ENCODE results near the gene CARS1. TPM values are rescaled to one million over a fixed set of nuclear protein-coding genes. Genes with fewer than 3 reads are reported as not detected.
A peak's percentile ranks its signal among the peaks of the same experiment; 100 is the strongest.

CARS1 gene
- total RNA-seq, 1 donor from 2014 or later, result 32.9 TPM

DNA sequence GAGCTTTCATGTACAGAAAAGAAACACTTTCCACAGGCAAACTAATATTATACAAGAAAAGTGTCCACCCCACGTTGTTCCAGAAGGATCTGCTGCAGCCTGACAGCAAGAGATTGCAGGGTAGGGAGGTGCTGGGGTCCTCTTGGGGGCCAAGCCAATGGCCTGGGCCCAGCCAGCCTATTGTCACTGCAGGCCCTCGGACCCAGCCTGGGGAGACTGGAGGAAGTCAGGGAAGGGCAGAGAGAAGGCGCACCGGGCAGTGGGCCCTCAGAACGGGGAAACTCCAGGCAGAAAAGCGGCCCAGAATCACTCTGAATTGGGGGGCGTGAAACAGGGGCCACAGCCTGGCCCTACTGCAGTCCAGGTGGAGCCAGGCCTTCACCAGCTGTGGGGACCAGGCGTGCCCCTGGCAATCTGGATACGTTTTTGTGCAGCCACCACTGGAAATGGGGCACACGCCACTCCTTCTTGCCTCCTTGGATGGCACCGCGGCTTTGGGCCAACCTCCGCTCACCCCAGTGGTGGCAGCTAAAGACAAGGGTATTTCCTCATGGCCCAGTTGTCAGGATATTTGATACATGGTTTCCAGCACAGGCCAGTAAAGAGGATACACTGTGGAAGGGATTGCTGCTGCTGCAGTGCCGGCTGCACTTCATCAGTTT lies 61.2 kb downstream of the CARS1 start:
- DNase-seq (ENCODE audit: low read depth), result no peak
- TF ChIP-seq, protein P1, sequence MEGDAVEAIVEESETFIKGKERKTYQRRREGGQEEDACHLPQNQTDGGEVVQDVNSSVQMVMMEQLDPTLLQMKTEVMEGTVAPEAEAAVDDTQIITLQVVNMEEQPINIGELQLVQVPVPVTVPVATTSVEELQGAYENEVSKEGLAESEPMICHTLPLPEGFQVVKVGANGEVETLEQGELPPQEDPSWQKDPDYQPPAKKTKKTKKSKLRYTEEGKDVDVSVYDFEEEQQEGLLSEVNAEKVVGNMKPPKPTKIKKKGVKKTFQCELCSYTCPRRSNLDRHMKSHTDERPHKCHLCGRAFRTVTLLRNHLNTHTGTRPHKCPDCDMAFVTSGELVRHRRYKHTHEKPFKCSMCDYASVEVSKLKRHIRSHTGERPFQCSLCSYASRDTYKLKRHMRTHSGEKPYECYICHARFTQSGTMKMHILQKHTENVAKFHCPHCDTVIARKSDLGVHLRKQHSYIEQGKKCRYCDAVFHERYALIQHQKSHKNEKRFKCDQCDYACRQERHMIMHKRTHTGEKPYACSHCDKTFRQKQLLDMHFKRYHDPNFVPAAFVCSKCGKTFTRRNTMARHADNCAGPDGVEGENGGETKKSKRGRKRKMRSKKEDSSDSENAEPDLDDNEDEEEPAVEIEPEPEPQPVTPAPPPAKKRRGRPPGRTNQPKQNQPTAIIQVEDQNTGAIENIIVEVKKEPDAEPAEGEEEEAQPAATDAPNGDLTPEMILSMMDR (conservative IDR thresholded peaks at IDR 0.05; ENCODE audit: low read depth, low read length), result no peak
- no peak overlapping the region for H3K4me3 ChIP-seq (ENCODE audit: low read depth, low read length)

DNA sequence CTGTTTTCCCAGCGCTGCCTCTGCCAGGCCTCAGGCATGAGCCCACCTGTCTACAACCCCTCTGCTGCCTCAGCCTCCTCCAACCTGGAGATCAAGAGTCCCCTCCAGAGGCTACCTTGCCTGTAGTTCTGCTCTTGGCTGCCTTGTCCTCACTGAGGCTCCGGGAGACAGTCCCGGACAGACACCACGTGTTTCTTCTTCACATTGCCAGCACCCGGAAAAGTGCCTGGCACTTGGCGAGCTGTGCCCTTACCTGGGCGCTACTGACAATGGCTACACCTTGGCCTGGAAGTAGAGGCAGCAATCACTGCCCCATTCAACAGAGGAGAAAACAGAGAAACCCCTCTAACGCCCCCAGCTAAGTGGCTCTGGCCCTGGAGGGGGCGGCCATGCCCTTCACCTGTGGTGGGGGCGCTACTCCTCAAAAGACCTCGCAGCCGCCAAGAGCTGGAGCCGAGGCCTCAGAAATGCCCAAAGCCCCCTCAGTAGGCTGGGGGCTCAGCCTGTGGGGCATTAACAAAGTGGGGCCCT lies 62.1 kb downstream of the CARS1 start:
- no peak for DNase-seq (ENCODE audit: low read depth)
- TF ChIP-seq, protein P1 (conservative IDR thresholded peaks at IDR 0.05; ENCODE audit: low read depth, low read length), result no peak
- no peak overlapping the region for H3K4me3 ChIP-seq (ENCODE audit: low read depth, low read length)

DNA sequence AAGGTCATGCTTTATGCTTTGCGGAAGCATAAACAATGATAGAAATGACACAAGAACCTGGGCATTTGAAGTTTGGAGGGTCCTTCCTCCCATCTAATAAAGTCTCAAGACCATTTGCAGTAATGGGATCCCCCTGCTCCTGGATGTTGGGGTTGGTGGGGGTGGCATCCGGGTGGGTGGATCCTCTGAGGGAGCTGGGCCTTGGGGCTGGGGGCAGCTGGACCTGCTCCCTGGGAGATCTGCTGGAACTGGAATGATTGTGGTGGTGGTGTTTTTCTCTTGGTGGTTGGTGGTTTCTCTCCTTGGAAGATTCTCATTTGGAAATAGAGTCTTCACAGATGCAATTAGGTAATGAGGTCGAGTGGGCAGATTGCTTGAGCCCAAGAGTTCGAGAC lies 62.9 kb downstream of the CARS1 start:
- TF ChIP-seq, protein P1 (conservative IDR thresholded peaks at IDR 0.05; ENCODE audit: low read depth, low read length), result no peak
- no peak overlapping the region for H3K4me3 ChIP-seq (ENCODE audit: low read depth, low read length)
- no peak for DNase-seq (ENCODE audit: low read depth)

DNA sequence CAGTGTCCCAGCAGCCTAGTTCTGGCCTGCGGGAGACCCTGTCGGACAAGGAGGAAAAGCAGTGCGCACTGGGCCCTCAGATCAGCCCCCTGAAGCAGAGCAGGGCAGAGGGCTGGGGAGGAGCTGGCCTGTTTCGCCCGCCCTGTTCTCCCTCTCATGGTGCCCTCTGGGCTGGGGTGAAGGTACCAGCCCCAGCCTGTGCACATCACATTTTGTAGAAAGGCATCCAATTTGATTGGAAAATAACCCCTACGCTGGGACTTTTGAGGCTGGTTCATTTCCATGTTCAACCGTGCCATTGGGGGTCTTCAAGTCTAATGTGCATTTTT lies 64.3 kb downstream of the CARS1 start:
- no peak for DNase-seq (ENCODE audit: low read depth)
- TF ChIP-seq, protein P1 (conservative IDR thresholded peaks at IDR 0.05; ENCODE audit: low read depth, low read length), result no peak

DNA sequence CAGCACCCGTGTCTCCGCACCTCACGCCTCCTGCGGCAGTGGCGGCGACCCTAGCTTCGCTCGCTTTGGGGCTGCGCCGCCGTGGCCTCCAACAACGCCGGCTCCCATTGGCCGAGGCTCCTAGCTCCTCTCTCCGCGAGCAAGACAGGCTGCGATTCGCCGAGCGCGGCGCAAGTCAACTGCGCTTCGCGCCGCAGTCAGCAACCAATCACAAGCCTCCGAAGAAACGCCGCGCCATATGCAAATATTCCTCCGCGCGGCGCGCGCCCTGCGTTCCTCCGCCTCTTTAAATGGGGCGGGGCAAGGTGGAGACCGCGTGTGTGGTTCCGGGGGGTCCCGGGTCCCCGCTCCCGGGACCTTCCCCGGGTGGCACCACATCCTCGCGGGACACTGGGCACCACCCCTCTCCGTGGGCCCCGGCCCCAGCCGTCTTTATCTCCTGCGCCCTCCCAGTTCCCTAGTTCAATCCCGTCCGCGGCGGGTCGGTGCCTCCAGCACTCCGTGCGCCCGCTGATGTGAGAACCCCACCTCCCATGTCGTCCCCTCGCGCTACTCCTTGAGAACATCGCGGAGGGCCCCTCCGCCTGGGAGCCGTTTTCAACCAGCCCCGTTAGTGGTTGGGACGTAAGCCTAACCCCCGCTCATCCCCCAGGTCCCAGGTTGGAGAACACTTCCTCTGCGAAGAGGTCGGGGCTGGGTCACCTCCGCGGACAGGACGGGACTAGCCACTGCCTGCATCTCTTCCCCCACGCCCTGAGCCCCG lies 64.8 kb downstream of the CARS1 start, which contains the start of gene NAP1L4:
Gene NAP1L4 (minus strand): TSS at position 96 of the 763 bp plus-strand sequence. CDS start 13,109 bp downstream, outside the sequence.
- TF ChIP-seq, protein P1 (conservative IDR thresholded peaks at IDR 0.05; ENCODE audit: low read depth, low read length), result no peak
- peak; percentile 64 for DNase-seq (ENCODE audit: low read depth)
- peak within 1 kb of the TSS; percentile 71 for H3K4me3 ChIP-seq (ENCODE audit: low read depth, low read length)

More for the DNA sequence above, 64.3 kb downstream of the CARS1 start:
- peak overlapping the region; percentile 71 for H3K4me3 ChIP-seq (ENCODE audit: low read depth, low read length)

DNA sequence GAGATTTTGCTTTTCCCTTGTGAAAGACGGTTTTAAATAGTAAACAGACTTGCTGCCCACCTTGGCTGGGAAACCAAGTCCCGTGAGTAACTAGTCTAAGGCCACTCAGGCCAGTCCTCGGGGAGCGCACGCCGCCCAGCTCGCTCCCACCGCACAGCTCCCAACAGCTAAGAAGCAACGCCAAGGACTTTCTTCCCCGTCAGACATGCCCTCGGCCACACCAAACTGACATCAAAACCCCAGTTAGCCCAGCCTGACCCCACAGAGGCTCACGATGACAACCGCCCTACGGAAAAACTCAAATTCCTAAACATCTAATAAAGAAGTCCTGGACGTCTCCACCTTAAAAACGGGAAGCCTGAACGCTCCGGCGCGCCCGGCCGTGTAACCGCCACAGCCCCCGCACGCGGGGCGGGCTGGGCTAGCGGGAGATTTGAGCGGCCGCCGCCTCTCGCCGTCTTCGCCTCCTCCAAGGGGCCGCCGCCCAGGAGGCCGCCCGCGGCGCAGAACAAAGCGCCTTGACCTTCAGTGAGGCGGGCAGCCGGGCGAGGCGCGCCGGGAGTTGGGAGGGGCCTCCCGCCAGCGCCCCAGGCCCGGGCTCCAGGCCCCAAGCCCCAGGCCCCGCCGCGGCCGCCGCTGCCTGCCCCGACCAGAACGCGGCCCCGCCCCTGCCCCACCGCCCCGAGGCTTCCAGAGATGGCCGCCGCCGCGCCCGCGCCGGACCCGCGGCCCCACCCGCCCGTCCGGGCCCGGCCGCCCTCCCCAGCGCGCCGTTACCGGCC lies 65.6 kb downstream of the CARS1 start:
- DNase-seq (ENCODE audit: low read depth), result no peak
- TF ChIP-seq, protein P1 (conservative IDR thresholded peaks at IDR 0.05; ENCODE audit: low read depth, low read length), result no peak
- peak overlapping the region; percentile 71 for H3K4me3 ChIP-seq (ENCODE audit: low read depth, low read length)

Measured in epithelial cell of proximal tubule (primary cell).